HepG2 (cell line): ENCODE measurements around the gene SLCO2B1. TPM values are rescaled to one million over a fixed set of nuclear protein-coding genes. Genes with fewer than 3 reads are reported as not detected.

Experiments
- ATAC-seq: fragments of 200-7000 bp; cut with Tn5 transposase; 3 replicates; pipeline ENCODE4 v1.9.1; 2020; ENCODE audit warnings: mild to moderate bottlenecking, moderate library complexity
- BruUV-seq: library from RNA; stranded (reverse); fragments of 400-500 nt; replicated peaks from 2 replicates; lab custom pipeline; 2021; lab: Mats Ljungman, UMichigan
- CTCF ChIA-PET: fragments of 300-600 bp; formaldehyde crosslinking; extraction: SDS; loops from one replicate; lab custom pipeline; 2021; ENCODE audit warnings: low total read pairs, inconsistent platforms, low intra/inter-chr PET ratio; lab: Yijun Ruan, JAX
- POLR2A ChIA-PET: fragments of 350-600 bp; sonication (Branson Sonifier 250); formaldehyde crosslinking; loops from one replicate; lab custom pipeline; 2020; ENCODE audit warnings: antibody characterized with exemption, inconsistent platforms; lab: Yijun Ruan, JAX
- DNase-seq: peaks from one replicate; pipeline ENCODE4 v3.0.0-alpha.2; 2015; ENCODE audit warnings: low spot score
- FAIRE-seq: peaks from 3 replicates; lab custom pipeline; 2011; peaks lifted over from hg19 to GRCh38; lab: Jason Lieb, UNC
- H2AFZ ChIP-seq: one replicate; pipeline ENCODE4 v1.6.1; 2011; ENCODE audit warnings: low read length, inconsistent platforms
- H3K27ac ChIP-seq: fragments of 300-600 bp; 3 replicates; pipeline ENCODE4 v1.8.0; 2011; ENCODE audit warnings: mixed run types, mild to moderate bottlenecking, mixed read lengths, low read length, inconsistent platforms; ENCODE audit not compliant: insufficient read depth; ENCODE audit errors: extremely low read length
- H3K27me3 ChIP-seq, 2 experiments: fragments of 200-600 bp in 1 of 2; 2 replicates in 1 of 2; 3 replicates in 1 of 2; pipeline versions ENCODE4 v1.6.0 to v1.8.0; 2011; ENCODE audit warnings: low read length in 2 of 2, mild to moderate bottlenecking in 2 of 2, moderate library complexity in 2 of 2, inconsistent platforms in 1 of 2; ENCODE audit not compliant: insufficient read depth in 2 of 2, control insufficient read depth in 1 of 2
- H3K36me3 ChIP-seq, 2 experiments: fragments of 200-600 bp in 1 of 2; replicated peaks in 1 of 2; 2 replicates in 1 of 2; 3 replicates in 1 of 2; pipeline versions ENCODE4 v1.5.1 to v1.8.0; 2011; ENCODE audit warnings: low read length in 2 of 2, inconsistent platforms in 1 of 2; ENCODE audit not compliant: insufficient read depth in 2 of 2, control insufficient read depth in 1 of 2
- H3K4me1 ChIP-seq: 2 replicates; pipeline ENCODE4 v1.5.1; 2012; ENCODE audit warnings: low read length, inconsistent platforms; ENCODE audit not compliant: insufficient read depth
- H3K4me2 ChIP-seq: 2 replicates; pipeline ENCODE4 v1.6.0; 2011; ENCODE audit warnings: low read depth, low read length, inconsistent platforms
- H3K4me3 ChIP-seq, 3 experiments: fragments of 200-600 bp in 1 of 3; sonication (generic), shearing (Covaris generic) in 1 of 3; replicated peaks in 1 of 3; 2 replicates each; pipeline ENCODE4 v1.5.1; 2011 to 2016; ENCODE audit warnings: low read length in 3 of 3, inconsistent platforms in 2 of 3, low read depth in 2 of 3, mild to moderate bottlenecking in 2 of 3, control low read depth in 1 of 3, mixed read lengths in 1 of 3; ENCODE audit not compliant: insufficient read depth in 1 of 3
- H3K79me2 ChIP-seq: one replicate; pipeline ENCODE4 v1.6.1; 2011; ENCODE audit warnings: low read length, inconsistent platforms; ENCODE audit not compliant: insufficient read depth
- H3K9ac ChIP-seq: 2 replicates; pipeline ENCODE4 v1.6.0; 2011; ENCODE audit warnings: mild to moderate bottlenecking, low read depth, low read length, inconsistent platforms; ENCODE audit not compliant: insufficient read depth
- H3K9me3 ChIP-seq: 2 replicates; pipeline ENCODE4 v1.5.1; 2012; ENCODE audit warnings: mild to moderate bottlenecking, low read length
- H4K20me1 ChIP-seq: 2 replicates; pipeline ENCODE4 v1.6.0; 2011; ENCODE audit warnings: inconsistent platforms, mild to moderate bottlenecking, low read length, moderate library complexity; ENCODE audit not compliant: insufficient read depth
- CENPT ChIP-seq: sonication (generic); formaldehyde crosslinking; IDR thresholded peaks from 2 replicates; pipeline ENCODE4 v1.8.0; 2022; ENCODE audit warnings: low read depth, mild to moderate bottlenecking, moderate library complexity, missing genetic modification reagents
- CHCHD3 ChIP-seq: sonication (generic); formaldehyde crosslinking; IDR thresholded peaks from 2 replicates; pipeline ENCODE4 v1.8.0; 2022; ENCODE audit warnings: mild to moderate bottlenecking, missing genetic modification reagents, moderate library complexity
- GTF2F1 ChIP-seq: fragments of 150-350 bp; IDR thresholded peaks from 2 replicates; pipeline ENCODE4 v1.6.1; 2014; ENCODE audit warnings: low read length
- JUN ChIP-seq: sonication (generic); formaldehyde crosslinking; IDR thresholded peaks from 2 replicates; pipeline ENCODE4 v1.4.0; 2020; ENCODE audit warnings: mild to moderate bottlenecking, missing genetic modification reagents
- KMT2B ChIP-seq: IDR thresholded peaks from 2 replicates; pipeline ENCODE4 v1.6.1; 2016; ENCODE audit warnings: missing genetic modification reagents, missing compliant biosample characterization
- PAWR ChIP-seq: sonication (generic); formaldehyde crosslinking; IDR thresholded peaks from 2 replicates; pipeline ENCODE4 v1.4.0; 2020; ENCODE audit warnings: missing genetic modification reagents, mild to moderate bottlenecking, borderline replicate concordance
- PLRG1 ChIP-seq: fragments of 450-650 bp; conservative IDR thresholded peaks from 2 replicates; pipeline ENCODE4 v1.6.1; 2016
- ZBTB33 ChIP-seq: sonication (generic); formaldehyde crosslinking; IDR thresholded peaks from 2 replicates; pipeline ENCODE4 v1.4.0; 2020; ENCODE audit warnings: missing genetic modification reagents
- ZNF256 ChIP-seq: sonication (generic); formaldehyde crosslinking; conservative IDR thresholded peaks from 2 replicates; pipeline ENCODE4 v1.4.0; 2020; ENCODE audit warnings: missing genetic modification reagents
- ZNF281 ChIP-seq: sonication (generic); formaldehyde crosslinking; IDR thresholded peaks from 2 replicates; pipeline ENCODE4 v1.4.0; 2020; ENCODE audit warnings: missing genetic modification reagents, borderline replicate concordance
- ZNF432 ChIP-seq: sonication (generic); formaldehyde crosslinking; IDR thresholded peaks from 2 replicates; pipeline ENCODE4 v1.5.0; 2020; ENCODE audit warnings: missing genetic modification reagents, mild to moderate bottlenecking, borderline replicate concordance
- ZNF468 ChIP-seq: sonication (generic); formaldehyde crosslinking; IDR thresholded peaks from 2 replicates; pipeline ENCODE4 v1.8.0; 2022; ENCODE audit warnings: mild to moderate bottlenecking, moderate library complexity, missing genetic modification reagents
- ZNF484 ChIP-seq: sonication (generic); formaldehyde crosslinking; IDR thresholded peaks from 2 replicates; pipeline ENCODE4 v1.5.1; 2020; ENCODE audit warnings: mild to moderate bottlenecking, low read depth, missing genetic modification reagents, borderline replicate concordance
- ZNF768 ChIP-seq: sonication (generic); formaldehyde crosslinking; IDR thresholded peaks from 2 replicates; pipeline ENCODE4 v1.4.0; 2020; ENCODE audit warnings: missing genetic modification reagents
- ZNF784 ChIP-seq: sonication (generic); formaldehyde crosslinking; IDR thresholded peaks from 2 replicates; pipeline ENCODE4 v1.5.1; 2020; ENCODE audit warnings: missing genetic modification reagents, mild to moderate bottlenecking, borderline replicate concordance
- WGBS: methylation state at CpG from one replicate; pipeline ENCODE4 v1.1.6; 2017; ENCODE audit warnings: low lambda C conversion rate; 5-methylcytosine and 5-hydroxymethylcytosine counted together
- in situ Hi-C: cut with HindIII; loops from 2 replicates; pipeline ENCODE4 v1.10.0; 2017; ENCODE audit warnings: low pct_unique_long_range_greater_than_20kb; ENCODE audit not compliant: extremely low pct_ligation_motif_present
- intact Hi-C: fragments of 100-400 bp; cut with micrococcal nuclease; formaldehyde crosslinking; loops from one replicate; pipeline ENCODE4 v1.10.0; 2022; ENCODE audit not compliant: unreplicated experiment
- polyA plus RNA-seq, 8 experiments: library from polyadenylated mRNA; depleted of rRNA in 3 of 8; stranded (reverse) in 7 of 8; unstranded in 1 of 8; fragments of >200 nt; fragmentation: Illumina TruSeq in 4 of 8; extraction: Trizol in 4 of 8; gene quantifications; 2 replicates each; pipeline versions ENCODE4 v1.2.1 to v1.2.3, GENCODE V29; 2011 to 2016; ENCODE audit warnings: low read depth in 4 of 8, missing spikeins in 1 of 8, mixed read lengths in 1 of 8; ENCODE audit not compliant: insufficient read depth in 1 of 8
- total RNA-seq, 5 experiments: library from RNA; depleted of rRNA; stranded (reverse); fragments of >200 nt; fragmentation: Illumina TruSeq; extraction: Trizol; gene quantifications; 2 replicates each; pipeline ENCODE4 v1.2.3, GENCODE V29; 2016; ENCODE audit warnings: low read depth in 1 of 5

SLCO2B1 gene
- total and polyA plus RNA-seq, 2 of the 13 experiments (the other 11 are each of a cell fraction or from before 2014, with no cell fraction given), result 15.3 to 19.8 TPM

GRCh38 chr11:75245356-75246005 is 94.6 kb downstream of the SLCO2B1 start:
- ChIA-PET POLR2A (no interaction called here), CTCF (no interaction called here)
- intact Hi-C loops, result no loop called here
- no peak overlapping the region for H3K4me2 ChIP-seq
- H3K27ac ChIP-seq, result no peak overlapping the region
- no peaks in the 10 kb centered on the region for H3K9me3 ChIP-seq
- TF ChIP-seq ZNF432, result no peak
- TF ChIP-seq PAWR (CRISPR knock-in tag), result no peak
- TF ChIP-seq ZNF768 (CRISPR knock-in tag), result no peak
- no peak for TF ChIP-seq CHCHD3
- no peak for TF ChIP-seq ZNF468 (CRISPR knock-in tag)
- no peak for TF ChIP-seq CENPT (CRISPR knock-in tag)
- no peak for TF ChIP-seq ZNF484 (CRISPR knock-in tag)
- TF ChIP-seq PLRG1, result no peak
- no peak for TF ChIP-seq ZNF256
- no peak for TF ChIP-seq ZBTB33 (CRISPR knock-in tag)
- no peak for TF ChIP-seq ZNF281 (CRISPR knock-in tag)
- TF ChIP-seq GTF2F1, result no peak
- no peak for TF ChIP-seq ZNF784
- TF ChIP-seq KMT2B (CRISPR knock-in tag), result no peak
- TF ChIP-seq JUN (CRISPR knock-in tag), result no peak
- peak; percentile 24 for DNase-seq
- H3K4me3 ChIP-seq, result no peak overlapping the region
- H3K9ac ChIP-seq, result no peak overlapping the region
- 9% methylated on average over 5 of the region's 5 CpGs for WGBS
- H3K4me1 ChIP-seq, result peaks cover 16% of the 10 kb centered on the region; the same call in 1 of the 2 replicates
- no peak overlapping the region for H2AFZ ChIP-seq
- H3K79me2 ChIP-seq, result no peaks in the 10 kb centered on the region
- BruUV-seq, result no TSS peak
- peaks cover 8 to 48% of the 10 kb centered on the region in 2 experiments for H3K27me3 ChIP-seq
- 0 out of 2 replicates have a peak, but pooled peaks cover 2% of the 10 kb centered on the region for H4K20me1 ChIP-seq
- FAIRE-seq, result no peak
- peak; percentile 25; the same call in 2 of the 3 replicates for ATAC-seq
- in situ Hi-C loops, result loop anchor here (5.0 to 10.0 kb wide), 4 partner anchors 33 to 311 kb away; no protein-coding TSS in a partner anchor
- no peaks in the 10 kb centered on the region for H3K36me3 ChIP-seq
